Left kidney (tissue), 1 donor: Measurements from ENCODE around the gene KRT3. TPM values are rescaled to one million over a fixed set of nuclear protein-coding genes. Genes with fewer than 3 reads are reported as not detected.

Source experiments
- polyA plus RNA-seq: library from polyadenylated mRNA; unstranded; fragments of 120-200 nt; gene quantifications from one replicate; pipeline ENCODE4 v1.2.1, GENCODE V29; 2013; ENCODE audit not compliant: insufficient read length

The KRT3 gene
- polyA plus RNA-seq, 1 donor = not detected

Other genes with a start within 250 kb of the KRT3 start
- gene KRT71, start 243.0 kb downstream of the KRT3 start, polyA plus RNA-seq = not detected
- not detected for gene KRT74, start 222.3 kb downstream of the KRT3 start, polyA plus RNA-seq
- gene KRT72, start 194.7 kb downstream of the KRT3 start, polyA plus RNA-seq = not detected
- not detected for gene KRT73, start 177.6 kb downstream of the KRT3 start, polyA plus RNA-seq
- not detected for gene KRT2, start 143.9 kb downstream of the KRT3 start, polyA plus RNA-seq
- gene KRT1, start 115.7 kb downstream of the KRT3 start, polyA plus RNA-seq = 0.17 TPM
- not detected for gene KRT77, start 92.6 kb downstream of the KRT3 start, polyA plus RNA-seq
- not detected for gene KRT76, start 18.8 kb downstream of the KRT3 start, polyA plus RNA-seq
- 0.47 TPM for gene KRT4, start 18.0 kb upstream of the KRT3 start, polyA plus RNA-seq
- gene KRT79, start 38.2 kb upstream of the KRT3 start, polyA plus RNA-seq = not detected
- gene KRT78, start 52.9 kb upstream of the KRT3 start, polyA plus RNA-seq = not detected
- gene KRT8, start 109.0 kb upstream of the KRT3 start, polyA plus RNA-seq = 223 TPM
- gene KRT18, start 153.0 kb upstream of the KRT3 start, polyA plus RNA-seq = 155 TPM
- 519 TPM for gene EIF4B, start 210.3 kb upstream of the KRT3 start, polyA plus RNA-seq